OCI-LY7 (cell line): ENCODE results near the gene RNF214. TPM values are rescaled to one million over a fixed set of nuclear protein-coding genes. Genes with fewer than 3 reads are reported as not detected.

ENCODE experiments used
- BruUV-seq: library from RNA; stranded (reverse); fragments of 400-500 nt; replicated peaks from 2 replicates; lab custom pipeline; 2021; lab: Mats Ljungman, UMichigan
- CTCF ChIA-PET: fragments of 300-600 bp; sonication (Branson Sonifier 250); formaldehyde crosslinking; loops from one replicate; lab custom pipeline; 2022; ENCODE audit warnings: antibody characterized with exemption; ENCODE audit not compliant: unreplicated experiment; lab: Charles Lee
- POLR2A ChIA-PET: fragments of 300-600 bp; sonication (Branson Sonifier 250); formaldehyde crosslinking; loops from one replicate; lab custom pipeline; 2022; ENCODE audit warnings: antibody characterized with exemption; lab: Charles Lee
- DNase-seq: peaks from one replicate; pipeline ENCODE4 v3.0.0-alpha.2; 2015; ENCODE audit warnings: low spot score
- H2AFZ ChIP-seq: fragments of 200-600 bp; sonication (generic), shearing (Covaris generic); 2 replicates; pipeline ENCODE4 v1.6.1; 2014; ENCODE audit warnings: mild to moderate bottlenecking, antibody characterized with exemption, low read length, moderate library complexity
- H3K27ac ChIP-seq: fragments of 200-600 bp; sonication (generic); 2 replicates; pipeline ENCODE4 v1.5.1; 2014; ENCODE audit warnings: mixed run types, low read depth, mild to moderate bottlenecking, moderate library complexity, low read length, inconsistent platforms; ENCODE audit not compliant: poor library complexity, severe bottlenecking
- H3K36me3 ChIP-seq: fragments of 200-600 bp; sonication (generic); 2 replicates; pipeline ENCODE4 v1.6.1; 2014; ENCODE audit warnings: mild to moderate bottlenecking, antibody characterized with exemption, low read length, moderate library complexity, mixed read lengths; ENCODE audit not compliant: insufficient read depth
- H3K4me1 ChIP-seq: fragments of 200-600 bp; sonication (generic); 2 replicates; pipeline ENCODE4 v1.5.1; 2014; ENCODE audit warnings: mild to moderate bottlenecking, low read length; ENCODE audit not compliant: insufficient read depth, poor library complexity, severe bottlenecking
- H3K4me2 ChIP-seq: fragments of 200-600 bp; sonication (generic); 2 replicates; pipeline ENCODE4 v1.6.1; 2014; ENCODE audit warnings: mild to moderate bottlenecking, low read length
- H3K4me3 ChIP-seq: fragments of 200-600 bp; sonication (generic); 2 replicates; pipeline ENCODE4 v1.5.1; 2014; ENCODE audit warnings: mild to moderate bottlenecking, low read depth, low read length; ENCODE audit not compliant: poor library complexity, severe bottlenecking
- H3K79me2 ChIP-seq: fragments of 200-600 bp; sonication (generic); 2 replicates; pipeline ENCODE4 v1.6.1; 2016; ENCODE audit warnings: low read depth, mild to moderate bottlenecking, low read length, moderate library complexity, mixed read lengths; ENCODE audit not compliant: insufficient read depth
- H3K9me2 ChIP-seq: fragments of 200-600 bp; sonication (generic); 2 replicates; pipeline ENCODE4 v1.6.1; 2016; ENCODE audit warnings: mild to moderate bottlenecking, low read length, mixed read lengths; ENCODE audit not compliant: insufficient read depth
- H3K9me3 ChIP-seq: fragments of 200-600 bp; sonication (generic); 2 replicates; pipeline ENCODE4 v1.6.1; 2014; ENCODE audit warnings: mild to moderate bottlenecking, mixed run types, low read length, mixed read lengths
- H4K20me1 ChIP-seq: fragments of 200-600 bp; sonication (generic); 2 replicates; pipeline ENCODE4 v1.6.1; 2014; ENCODE audit warnings: mild to moderate bottlenecking, antibody characterized with exemption, low read length, moderate library complexity, mixed read lengths; ENCODE audit not compliant: insufficient read depth
- EZH2phosphoT487 ChIP-seq: fragments of 200-600 bp; sonication (generic); IDR thresholded peaks from 2 replicates; pipeline ENCODE4 v1.6.1; 2018; ENCODE audit warnings: low read depth, borderline replicate concordance, mild to moderate bottlenecking, mixed run types, antibody characterized with exemption, low read length, moderate library complexity, mixed read lengths
- intact Hi-C: fragments of 100-400 bp; cut with micrococcal nuclease; formaldehyde crosslinking; loops from one replicate; pipeline ENCODE4 v1.10.0; 2022; ENCODE audit not compliant: unreplicated experiment
- total RNA-seq, 2 experiments: library from RNA; depleted of rRNA in 1 of 2; stranded (reverse); fragments of >200 nt in 1 of 2; shearing (Covaris generic) in 1 of 2; gene quantifications; 2 replicates each; pipeline ENCODE4 v1.2.3, GENCODE V29; 2014 to 2022
- TF ChIP-seq, protein P1 (sequence below): fragments of 200-600 bp; sonication (generic); conservative IDR thresholded peaks from 2 replicates; pipeline ENCODE4 v1.5.1; 2014; ENCODE audit warnings: mild to moderate bottlenecking, antibody characterized with exemption, low read length, moderate library complexity, mixed read lengths

RNF214 gene
- total RNA-seq, 2 experiments from 2014 or later: 11.2 to 30.2 TPM

DNA sequence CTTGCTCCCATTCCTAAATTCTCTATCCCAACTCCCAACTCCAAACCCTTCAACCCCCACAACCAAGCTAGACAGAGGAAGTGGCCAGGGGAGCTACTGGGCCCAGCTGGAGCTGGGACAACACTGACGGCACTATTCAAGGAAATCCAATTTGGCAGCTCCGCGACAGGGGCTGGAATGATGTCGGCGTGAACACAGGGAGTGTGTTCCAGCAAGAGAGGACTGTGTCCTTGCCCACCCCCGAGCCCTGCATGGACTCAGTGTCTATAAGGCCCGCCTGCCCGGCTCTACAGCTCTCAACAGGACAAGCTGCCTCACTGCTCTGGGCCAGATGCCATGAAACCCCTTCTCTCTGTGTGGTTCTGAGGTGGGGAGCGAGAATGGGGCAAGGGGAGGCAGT lies 11.9 kb upstream of the RNF214 start:
- intact Hi-C loops: no loop called here
- Histone ChIP-seq H4K20me1 (no peaks in the 10 kb centered on the region), H3K4me3 (no peak overlapping the region), H3K4me2 (no peak overlapping the region), H3K27ac (no peak overlapping the region), H3K4me1 (no peaks in the 10 kb centered on the region), H2AFZ (no peak overlapping the region), H3K9me3 (no peaks in the 10 kb centered on the region), H3K9me2 (no peaks in the 10 kb centered on the region), H3K79me2 (no peaks in the 10 kb centered on the region), H3K36me3 (peaks cover 95% of the 10 kb centered on the region)
- no peak for DNase-seq
- BruUV-seq: no TSS peak
- POLR2A ChIA-PET: no interaction called here
- CTCF ChIA-PET: no interaction called here
- TF ChIP-seq EZH2phosphoT487: no peak
- TF ChIP-seq, protein P1, sequence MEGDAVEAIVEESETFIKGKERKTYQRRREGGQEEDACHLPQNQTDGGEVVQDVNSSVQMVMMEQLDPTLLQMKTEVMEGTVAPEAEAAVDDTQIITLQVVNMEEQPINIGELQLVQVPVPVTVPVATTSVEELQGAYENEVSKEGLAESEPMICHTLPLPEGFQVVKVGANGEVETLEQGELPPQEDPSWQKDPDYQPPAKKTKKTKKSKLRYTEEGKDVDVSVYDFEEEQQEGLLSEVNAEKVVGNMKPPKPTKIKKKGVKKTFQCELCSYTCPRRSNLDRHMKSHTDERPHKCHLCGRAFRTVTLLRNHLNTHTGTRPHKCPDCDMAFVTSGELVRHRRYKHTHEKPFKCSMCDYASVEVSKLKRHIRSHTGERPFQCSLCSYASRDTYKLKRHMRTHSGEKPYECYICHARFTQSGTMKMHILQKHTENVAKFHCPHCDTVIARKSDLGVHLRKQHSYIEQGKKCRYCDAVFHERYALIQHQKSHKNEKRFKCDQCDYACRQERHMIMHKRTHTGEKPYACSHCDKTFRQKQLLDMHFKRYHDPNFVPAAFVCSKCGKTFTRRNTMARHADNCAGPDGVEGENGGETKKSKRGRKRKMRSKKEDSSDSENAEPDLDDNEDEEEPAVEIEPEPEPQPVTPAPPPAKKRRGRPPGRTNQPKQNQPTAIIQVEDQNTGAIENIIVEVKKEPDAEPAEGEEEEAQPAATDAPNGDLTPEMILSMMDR: no peak

DNA sequence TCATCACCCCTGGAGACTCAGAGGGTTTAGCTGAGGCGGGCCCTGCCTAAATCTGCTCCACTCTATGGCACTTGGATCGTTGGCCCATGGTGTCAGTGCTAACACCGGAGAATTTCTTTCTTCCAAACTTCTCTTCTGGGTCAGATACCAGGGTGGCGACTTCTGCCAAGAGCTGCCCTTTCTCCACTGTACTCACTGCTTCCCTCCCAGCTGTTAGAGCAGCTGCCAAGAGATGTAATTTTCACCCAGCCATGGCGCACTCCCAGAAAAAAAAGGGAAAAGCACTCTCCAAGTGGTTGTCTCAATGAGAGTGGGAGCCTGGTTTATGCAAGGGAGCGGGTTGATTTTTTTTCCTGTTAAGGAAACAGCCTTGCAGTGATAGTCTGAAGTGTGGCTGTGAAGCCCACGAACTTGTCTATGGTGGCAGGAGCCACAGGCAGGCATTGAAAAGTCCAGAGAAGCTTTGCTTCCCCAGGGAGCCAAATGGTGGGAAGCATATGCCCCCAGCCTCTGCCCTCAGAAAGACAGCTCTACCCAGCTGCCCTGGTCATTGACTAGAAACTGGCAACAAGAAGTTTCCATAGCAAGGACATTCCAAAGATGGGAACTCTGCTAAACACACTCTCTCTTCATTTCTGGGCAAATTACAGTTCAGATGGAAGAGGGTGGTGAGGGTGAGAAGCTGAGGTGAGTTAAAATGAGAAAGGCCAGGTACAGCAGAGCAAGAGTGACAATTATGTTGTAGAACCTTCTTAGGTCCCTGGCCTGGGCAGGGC lies 11.3 kb upstream of the RNF214 start:
- intact Hi-C loops: no loop called here

More for the DNA sequence above, 11.3 kb upstream of the RNF214 start:
- no peak overlapping the region for H3K4me3 ChIP-seq
- BruUV-seq: no TSS peak
- no peaks in the 10 kb centered on the region for H3K9me2 ChIP-seq
- no peaks in the 10 kb centered on the region for H4K20me1 ChIP-seq
- H3K9me3 ChIP-seq: no peaks in the 10 kb centered on the region
- no peak for TF ChIP-seq EZH2phosphoT487
- TF ChIP-seq, protein P1: no peak
- no peak for DNase-seq
- ChIA-PET CTCF (no interaction called here), POLR2A (interaction anchor here (0.9 to 1.3 kb wide), 2 partner anchors 10 to 37 kb away, joined by 3 to 10 read pairs; no protein-coding TSS in a partner anchor)
- H3K4me2 ChIP-seq: no peak overlapping the region
- peaks cover 94% of the 10 kb centered on the region for H3K36me3 ChIP-seq
- no peak overlapping the region for H2AFZ ChIP-seq
- no peaks in the 10 kb centered on the region for H3K4me1 ChIP-seq
- H3K27ac ChIP-seq: no peak overlapping the region
- H3K79me2 ChIP-seq: no peaks in the 10 kb centered on the region
